ENCODE measurements around the gene UBE2N.

GRCh38 chr12:93390031-93390430 is 51.7 kb downstream of the UBE2N start:
- TF ChIP-seq CTCF (IDR thresholded peaks at IDR 0.05), result no peak
- TF ChIP-seq POLR2A (IDR thresholded peaks at IDR 0.05), result no peak

All from lower leg skin (tissue), 3 donors.